GM12878 (cell line): Measurements from ENCODE around the gene EXOC4. TPM values are rescaled to one million over a fixed set of nuclear protein-coding genes. Genes with fewer than 3 reads are reported as not detected.

Experiments used
- ATAC-seq: fragments of 200-7000 bp; cut with Tn5 transposase; 3 replicates; pipeline ENCODE4 v1.9.1; 2020; ENCODE audit warnings: mild to moderate bottlenecking, moderate library complexity
- BruUV-seq: library from RNA; stranded (reverse); fragments of 400-500 nt; replicated peaks from 2 replicates; lab custom pipeline; 2021; lab: Mats Ljungman, UMichigan
- CTCF ChIA-PET: fragments of 300-600 bp; sonication (Branson Sonifier 250); formaldehyde crosslinking; extraction: SDS; loops from one replicate; lab custom pipeline; 2021; ENCODE audit warnings: inconsistent platforms; lab: Yijun Ruan, JAX
- POLR2A ChIA-PET: fragments of 350-600 bp; formaldehyde crosslinking; extraction: SDS; loops from one replicate; lab custom pipeline; 2021; ENCODE audit warnings: inconsistent platforms; lab: Charles Lee
- RAD21 ChIA-PET: fragments of 300-600 bp; sonication (Branson Sonifier 250); formaldehyde crosslinking; loops from one replicate; lab custom pipeline; 2023; ENCODE audit warnings: antibody characterized with exemption; ENCODE audit not compliant: unreplicated experiment; lab: Charles Lee
- SMC1A ChIA-PET: fragments of 300-600 bp; sonication (Branson Sonifier 250); formaldehyde crosslinking; loops from one replicate; lab custom pipeline; 2023; ENCODE audit not compliant: unreplicated experiment, uncharacterized antibody; lab: Charles Lee
- DNase-seq: peaks from one replicate; pipeline ENCODE4 v3.0.0-alpha.2; 2011; ENCODE audit warnings: low read depth, low spot score
- FAIRE-seq: peaks from 3 replicates; lab custom pipeline; 2011; peaks lifted over from hg19 to GRCh38; lab: Jason Lieb, UNC
- H2AFZ ChIP-seq: 2 replicates; pipeline ENCODE4 v1.6.0; 2011; ENCODE audit warnings: low read depth, low read length, control low read depth; ENCODE audit not compliant: control insufficient read depth
- H3K27ac ChIP-seq: 2 replicates; pipeline ENCODE4 v1.5.1; 2011; ENCODE audit warnings: control low read depth; ENCODE audit not compliant: control insufficient read depth, insufficient read depth
- H3K27me3 ChIP-seq, 2 experiments: replicated peaks in 1 of 2; 2 replicates each; pipeline versions ENCODE4 v1.6.0 to v1.6.1; 2011; ENCODE audit warnings: low read length in 1 of 2; ENCODE audit not compliant: control insufficient read depth in 2 of 2, insufficient read depth in 2 of 2
- H3K36me3 ChIP-seq, 2 experiments: 2 replicates each; pipeline ENCODE4 v1.5.1; 2011; ENCODE audit warnings: low read length in 1 of 2; ENCODE audit not compliant: control insufficient read depth in 2 of 2, insufficient read depth in 2 of 2
- H3K4me1 ChIP-seq: 2 replicates; pipeline ENCODE4 v1.6.1; 2011; ENCODE audit warnings: mild to moderate bottlenecking, low read length, moderate library complexity, mixed read lengths; ENCODE audit not compliant: control insufficient read depth, insufficient read depth
- H3K4me2 ChIP-seq: 2 replicates; pipeline ENCODE4 v1.6.0; 2011; ENCODE audit warnings: control low read depth; ENCODE audit not compliant: control insufficient read depth, insufficient read depth
- H3K4me3 ChIP-seq: fragments of 200-600 bp; sonication (generic); 2 replicates; pipeline ENCODE4 v1.5.1; 2016
- H3K79me2 ChIP-seq: 2 replicates; pipeline ENCODE4 v1.6.0; 2011; ENCODE audit warnings: low read length; ENCODE audit not compliant: control insufficient read depth, insufficient read depth
- H3K9ac ChIP-seq: 2 replicates; pipeline ENCODE4 v1.8.0; 2011; ENCODE audit warnings: low read length, control low read depth, mixed read lengths; ENCODE audit not compliant: control insufficient read depth, insufficient read depth
- H3K9me3 ChIP-seq: replicated peaks from 3 replicates; pipeline ENCODE4 v1.5.1; 2011; ENCODE audit warnings: mild to moderate bottlenecking, low read length; ENCODE audit not compliant: control insufficient read depth, insufficient read depth
- H4K20me1 ChIP-seq: 2 replicates; pipeline ENCODE4 v1.6.0; 2011; ENCODE audit not compliant: control insufficient read depth, insufficient read depth
- ETV6 ChIP-seq, 2 experiments: fragments of 450-650 bp in 1 of 2; IDR thresholded peaks in 1 of 2; conservative IDR thresholded peaks in 1 of 2; 2 replicates each; pipeline ENCODE4 v1.6.1; 2014; ENCODE audit warnings: antibody characterized with exemption in 1 of 2, borderline replicate concordance in 1 of 2, low read depth in 1 of 2, mild to moderate bottlenecking in 1 of 2, moderate library complexity in 1 of 2
- GABPA ChIP-seq: IDR thresholded peaks from 2 replicates; pipeline ENCODE4 v1.6.1; 2014; ENCODE audit warnings: antibody characterized with exemption, low read depth, mild to moderate bottlenecking, inconsistent platforms
- IRF5 ChIP-seq: fragments of 450-650 bp; IDR thresholded peaks from 2 replicates; pipeline ENCODE4 v1.6.1; 2017; ENCODE audit warnings: borderline replicate concordance
- JUND ChIP-seq: IDR thresholded peaks from 2 replicates; pipeline ENCODE4 v1.6.1; 2012; ENCODE audit warnings: low read depth, mild to moderate bottlenecking, low read length, improper control_type of control experiment, moderate library complexity
- MEF2B ChIP-seq: fragments of 450-650 bp; IDR thresholded peaks from 2 replicates; pipeline ENCODE4 v1.6.1; 2018; ENCODE audit warnings: mild to moderate bottlenecking, moderate library complexity; ENCODE audit not compliant: partially characterized antibody, poor library complexity, severe bottlenecking
- POU2F2 ChIP-seq: IDR thresholded peaks from 3 replicates; pipeline ENCODE4 v1.6.1; 2011; ENCODE audit warnings: low read depth, mild to moderate bottlenecking, low read length, borderline replicate concordance
- RAD21 ChIP-seq: IDR thresholded peaks from 2 replicates; pipeline ENCODE4 v1.6.1; 2011; ENCODE audit warnings: mild to moderate bottlenecking, low read depth, low read length, moderate library complexity; ENCODE audit not compliant: insufficient read depth
- RAD51 ChIP-seq: fragments of 450-650 bp; IDR thresholded peaks from 2 replicates; pipeline ENCODE4 v1.6.1; 2016; ENCODE audit warnings: moderate library complexity, mild to moderate bottlenecking, inconsistent platforms
- RELA ChIP-seq: fragments of 450-650 bp; IDR thresholded peaks from 2 replicates; pipeline ENCODE4 v1.8.0; 2014; ENCODE audit warnings: borderline replicate concordance; ENCODE audit not compliant: partially characterized antibody
- SREBF2 ChIP-seq: IDR thresholded peaks from 2 replicates; pipeline ENCODE4 v1.6.1; 2012; ENCODE audit warnings: mild to moderate bottlenecking, low read length
- TBL1XR1 ChIP-seq: IDR thresholded peaks from 2 replicates; pipeline ENCODE4 v1.6.1; 2012; ENCODE audit warnings: low read depth, low read length, improper control_type of control experiment
- ZBED1 ChIP-seq: IDR thresholded peaks from 2 replicates; pipeline ENCODE4 v1.6.1; 2016; ENCODE audit warnings: borderline replicate concordance
- ZBTB11 ChIP-seq: fragments of 450-650 bp; formaldehyde crosslinking; IDR thresholded peaks from 2 replicates; pipeline ENCODE4 v1.5.0; 2022; ENCODE audit warnings: mild to moderate bottlenecking, missing genetic modification characterization
- WGBS: methylation state at CpG from one replicate; pipeline ENCODE4 v1.1.6; 2016; ENCODE audit warnings: low lambda C conversion rate; ENCODE audit not compliant: insufficient replicate concordance, insufficient coverage; ENCODE audit errors: missing lambda C conversion rate; 5-methylcytosine and 5-hydroxymethylcytosine counted together
- in situ Hi-C: fragments of 300-500 bp; cut with MboI; formaldehyde crosslinking; loops from 9 replicates; pipeline ENCODE4 v1.14.3; 2018; ENCODE audit warnings: mixed read lengths
- intact Hi-C: fragments of 100-400 bp; cut with micrococcal nuclease; formaldehyde crosslinking; loops from one replicate; pipeline ENCODE4 v1.14.2; 2022; ENCODE audit not compliant: unreplicated experiment
- polyA plus RNA-seq, 11 experiments: library from polyadenylated mRNA; depleted of rRNA in 4 of 11; unstranded in 6 of 11; stranded (reverse) in 5 of 11; fragments of >200 nt; fragmentation: Nextera tagmentation in 4 of 11; fragmentation: Illumina TruSeq in 1 of 11; extraction: Ambion mirVana in 4 of 11; extraction: Trizol in 1 of 11; gene quantifications; 1 replicate in 1 of 11; 2 replicates in 10 of 11; pipeline versions ENCODE4 v1.2.1 to v1.2.3, GENCODE V29; 2011 to 2016; ENCODE audit warnings: inconsistent platforms in 2 of 11, missing spikeins in 2 of 11, low read depth in 1 of 11
- total RNA-seq, 4 experiments: library from RNA; depleted of rRNA in 3 of 4; stranded (reverse); fragments of >200 nt in 3 of 4; fragmentation: Illumina TruSeq in 1 of 4; extraction: Trizol in 1 of 4; gene quantifications; 2 replicates each; pipeline versions ENCODE4 v1.2.1 to v1.2.3, GENCODE V29; 2013 to 2021
- TF ChIP-seq, protein P1 (sequence below): IDR thresholded peaks from 2 replicates; pipeline ENCODE4 v1.6.1; 2011; ENCODE audit warnings: low read depth, mild to moderate bottlenecking, low read length, moderate library complexity, borderline replicate concordance; ENCODE audit errors: extremely low read depth

The EXOC4 gene
- total and polyA plus RNA-seq, 10 of the 15 experiments (the other 5 are each of a cell fraction or from before 2014, with no cell fraction given): 13.2 to 44.5 (median 29.6) TPM

GRCh38 chr7:133672866-133673265 lies 420.0 kb downstream of the EXOC4 start:
- Histone ChIP-seq H3K4me1 (no peaks in the 10 kb centered on the region), H3K27ac (no peak overlapping the region), H4K20me1 (no peaks in the 10 kb centered on the region), H3K36me3 (no peaks in the 10 kb centered on the region), H3K27me3 (no peaks in the 10 kb centered on the region), H3K9me3 (no peaks in the 10 kb centered on the region), H3K79me2 (no peaks in the 10 kb centered on the region), H3K4me3 (no peak overlapping the region), H2AFZ (no peak overlapping the region), H3K9ac (no peak overlapping the region), H3K4me2 (no peak overlapping the region)
- ChIA-PET POLR2A (no interaction called here), CTCF (no interaction called here), RAD21 (no interaction called here), SMC1A (interaction anchor here (0.6 to 0.9 kb wide), 2 partner anchors 36 to 71 kb away, joined by 3 to 4 read pairs; no protein-coding TSS in a partner anchor)
- in situ Hi-C loops: no loop called here
- TF ChIP-seq ZBED1 (no peak), RAD51 (no peak), SREBF2 (no peak), RELA (no peak), TBL1XR1 (no peak), ETV6 (conservative IDR thresholded peaks at IDR 0.05 in 1 of 2, IDR thresholded peaks at IDR 0.05 in 1 of 2; ENCODE audit: borderline replicate concordance in 1 of 2, low read depth in 1 of 2) (no peak), ZBTB11 (CRISPR knock-in tag) (no peak), RAD21 (no peak), IRF5 (no peak), POU2F2 (no peak), JUND (no peak), GABPA (no peak), MEF2B (no peak)
- TF ChIP-seq, protein P1, sequence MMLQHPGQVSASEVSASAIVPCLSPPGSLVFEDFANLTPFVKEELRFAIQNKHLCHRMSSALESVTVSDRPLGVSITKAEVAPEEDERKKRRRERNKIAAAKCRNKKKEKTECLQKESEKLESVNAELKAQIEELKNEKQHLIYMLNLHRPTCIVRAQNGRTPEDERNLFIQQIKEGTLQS: no peak
- BruUV-seq: no TSS peak
- WGBS: 96% methylated on average over 1 of the region's 1 CpG
- no peak for DNase-seq
- ATAC-seq: no peak
- intact Hi-C loops: no loop called here
- FAIRE-seq: no peak
